Measurements from ENCODE around the gene PAAF1.

PAAF1 gene

GRCh38 chr11:73972620-73973449 is 96.0 kb downstream of the PAAF1 start:
- no peak for DNase-seq (ENCODE audit: low read depth)

GRCh38 chr11:73974604-73975478 is 98.0 kb downstream of the PAAF1 start:
- no peak for DNase-seq (ENCODE audit: low read depth)

GRCh38 chr11:73975479-73975757 is 98.6 kb downstream of the PAAF1 start:
- no peak for DNase-seq (ENCODE audit: low read depth)

GRCh38 chr11:73976451-73977151 is 99.8 kb downstream of the PAAF1 start:
- DNase-seq (ENCODE audit: low read depth), result no peak

GRCh38 chr11:73977856-73978519 is 101.2 kb downstream of the PAAF1 start:
- no peak for DNase-seq (ENCODE audit: low read depth)

GRCh38 chr11:73978576-73979086 is 101.8 kb downstream of the PAAF1 start:
- DNase-seq (ENCODE audit: low read depth), result no peak

GRCh38 chr11:73980001-73980961 is 103.5 kb downstream of the PAAF1 start:
- DNase-seq (ENCODE audit: low read depth), result no peak
